A549 (cell line): Measurements from ENCODE around the gene FBXW12. TPM values are rescaled to one million over a fixed set of nuclear protein-coding genes. Genes with fewer than 3 reads are reported as not detected.
A peak's percentile ranks its signal among the peaks of the same experiment; 100 is the strongest.

Source experiments
- ATAC-seq, 2 experiments: fragments of 200-7000 bp in 1 of 2; fragments of >200 bp in 1 of 2; cut with Nextera tagmentation in 1 of 2; cut with Tn5 transposase in 1 of 2; 3 replicates each; pipeline versions ENCODE4 v1.8.0 to v1.9.1; 2018 to 2020; ENCODE audit warnings: mild to moderate bottlenecking in 1 of 2, moderate library complexity in 1 of 2
- CTCF ChIA-PET: fragments of 300-600 bp; sonication (Branson Sonifier 250); formaldehyde crosslinking; extraction: SDS; loops from one replicate; lab custom pipeline; 2021; ENCODE audit warnings: antibody characterized with exemption, inconsistent platforms; lab: Yijun Ruan, JAX
- POLR2A ChIA-PET: fragments of 350-600 bp; formaldehyde crosslinking; extraction: SDS; loops from one replicate; lab custom pipeline; 2021; ENCODE audit warnings: antibody characterized with exemption, inconsistent platforms; lab: Yijun Ruan, JAX
- DNase-seq, 2 experiments: peaks; one replicate each; pipeline versions ENCODE4 v3.0.0 to v3.0.0-alpha.2; 2011 to 2016; ENCODE audit warnings: low read depth in 1 of 2, low spot score in 1 of 2
- FAIRE-seq: peaks from 2 replicates; lab custom pipeline; 2011; peaks lifted over from hg19 to GRCh38; lab: Jason Lieb, UNC
- H3K27ac ChIP-seq, 2 experiments: fragments of >200 bp; sonication (Bioruptor Twin); formaldehyde crosslinking; 3 replicates each; pipeline ENCODE4 v1.5.1; 2016 to 2017
- H3K4me1 ChIP-seq: fragments of >200 bp; sonication (Bioruptor Twin); formaldehyde crosslinking; 3 replicates; pipeline ENCODE4 v1.6.1; 2016
- H3K4me2 ChIP-seq: fragments of >200 bp; sonication (Bioruptor Twin); formaldehyde crosslinking; 3 replicates; pipeline ENCODE4 v1.6.1; 2016
- H3K4me3 ChIP-seq: fragments of >200 bp; sonication (Bioruptor Twin); formaldehyde crosslinking; 3 replicates; pipeline ENCODE4 v1.5.1; 2016
- H3K9me3 ChIP-seq: fragments of >200 bp; sonication (Bioruptor Twin); formaldehyde crosslinking; 3 replicates; pipeline ENCODE4 v1.6.1; 2016
- CHD2 ChIP-seq: fragments of 150-350 bp; IDR thresholded peaks from 2 replicates; pipeline ENCODE4 v1.6.1; 2014; ENCODE audit warnings: low read length; ENCODE audit not compliant: partially characterized antibody
- CHD4 ChIP-seq: fragments of 200-600 bp; sonication (generic); IDR thresholded peaks from 2 replicates; pipeline ENCODE4 v1.6.1; 2016; ENCODE audit warnings: antibody characterized with exemption, mild to moderate bottlenecking, borderline replicate concordance
- CTCF ChIP-seq: fragments of >200 bp; sonication (Bioruptor Twin); formaldehyde crosslinking; IDR thresholded peaks from 3 replicates; pipeline ENCODE4 v1.5.1; 2016
- HEYL ChIP-seq: fragments of 250-450 bp; sonication (Bioruptor Pico); IDR thresholded peaks from 2 replicates; pipeline ENCODE4 v1.8.0; 2021; ENCODE audit warnings: mild to moderate bottlenecking, moderate library complexity
- HOXB13 ChIP-seq: fragments of 250-450 bp; sonication (Bioruptor Pico); IDR thresholded peaks from 2 replicates; pipeline ENCODE4 v1.5.0; 2020; ENCODE audit warnings: low read depth, mild to moderate bottlenecking, moderate library complexity
- JUNB ChIP-seq: fragments of >200 bp; sonication (Bioruptor Twin); formaldehyde crosslinking; IDR thresholded peaks from 2 replicates; pipeline ENCODE4 v1.6.1; 2016
- MYC ChIP-seq: IDR thresholded peaks from 2 replicates; pipeline ENCODE4 v1.6.1; 2012; ENCODE audit warnings: mild to moderate bottlenecking, inconsistent platforms, low read length, improper control_type of control experiment, borderline replicate concordance
- NFE2L2 ChIP-seq: fragments of 150-350 bp; conservative IDR thresholded peaks from 2 replicates; pipeline ENCODE4 v1.6.1; 2014; ENCODE audit warnings: low read length
- USF2 ChIP-seq: fragments of 450-650 bp; IDR thresholded peaks from 2 replicates; pipeline ENCODE4 v1.6.1; 2014; ENCODE audit warnings: antibody characterized with exemption
- WGBS: methylation state at CpG from one replicate; pipeline ENCODE4 v1.1.6; 2017; ENCODE audit errors: missing lambda C conversion rate; 5-methylcytosine and 5-hydroxymethylcytosine counted together
- polyA plus RNA-seq, 4 experiments: library from polyadenylated mRNA; depleted of rRNA in 3 of 4; stranded (reverse); fragments of >200 nt; fragmentation: RNase III in 1 of 4; extraction: RNeasy Plus Mini Kit Qiagen cat#74134 plus additional on column Dnase treatment in 1 of 4; gene quantifications; 2 replicates in 3 of 4; 3 replicates in 1 of 4; pipeline ENCODE4 v1.2.3, GENCODE V29; 2011 to 2017
- TF ChIP-seq, protein P1 (sequence below): fragments of 250-450 bp; sonication (Bioruptor Pico); IDR thresholded peaks from 2 replicates; pipeline ENCODE4 v1.5.0; 2021; ENCODE audit warnings: mild to moderate bottlenecking, moderate library complexity, borderline replicate concordance

Gene FBXW12
- polyA plus RNA-seq, 2 of the 4 experiments (the other 2 are of a cell fraction) = not detected

DNA sequence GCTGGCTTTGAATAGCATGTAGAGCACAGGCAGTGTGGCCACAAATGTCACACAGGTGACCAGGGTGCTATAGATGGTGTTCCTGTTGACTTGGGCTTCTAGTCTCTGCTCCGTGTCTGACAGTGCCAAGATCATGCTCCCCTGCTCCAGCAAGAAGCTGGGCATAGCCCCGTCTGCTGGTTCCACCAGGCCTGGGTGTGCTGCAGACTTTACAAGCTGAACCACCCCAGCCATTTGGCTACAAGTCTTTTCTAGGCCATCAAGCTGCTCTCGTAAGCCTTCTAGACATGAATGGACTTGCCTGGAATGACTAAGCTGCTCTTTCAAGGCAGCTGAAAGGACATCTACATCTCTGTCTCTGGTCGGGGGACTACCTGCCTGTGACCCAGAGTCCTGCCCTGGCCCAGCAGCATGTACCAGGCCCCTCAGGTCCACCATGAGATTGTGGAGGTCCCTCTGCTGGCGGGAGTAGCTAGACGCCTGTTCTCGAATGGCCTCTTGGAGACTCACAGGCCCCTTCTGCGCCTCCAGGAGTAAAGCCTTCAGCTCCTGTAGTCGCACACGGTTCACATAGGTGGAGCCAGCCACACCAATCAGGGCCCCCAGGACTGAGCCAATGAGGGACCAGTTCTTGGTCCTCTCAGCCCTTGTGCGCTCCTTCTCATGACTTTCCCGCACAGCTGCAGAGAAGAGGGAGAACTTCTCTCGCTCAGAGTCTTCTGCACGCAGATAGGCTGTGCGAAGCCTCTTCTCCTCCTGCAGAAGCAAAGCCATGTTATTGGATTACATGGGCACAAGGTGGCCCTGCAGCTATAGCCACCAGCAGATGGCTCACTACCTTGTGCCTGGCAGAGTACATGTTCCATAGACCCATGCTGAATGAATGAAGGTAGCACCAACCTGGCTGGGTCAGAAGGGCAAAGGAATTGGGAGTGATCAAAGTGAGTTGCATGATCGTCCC lies 60.7 kb downstream of the FBXW12 start:
- H3K4me2 ChIP-seq = no peak overlapping the region
- no peak for FAIRE-seq
- ChIA-PET CTCF (interaction anchor here (0.7 to 13.6 kb wide), 7 partner anchors 19 to 242 kb away, joined by 3 to 488 read pairs (median 5); no protein-coding TSS in a partner anchor), POLR2A (interaction anchor here (1.2 kb wide), 1 partner anchor 14 kb away, joined by 3 read pairs; the partner anchor contains the start of gene ATRIP)
- peak overlapping the region; percentile 16 to 67; a peak in 3 of 6 replicates for H3K27ac ChIP-seq
- DNase-seq = peak in 1 of 2 experiments; percentile 53
- no peak overlapping the region for H3K4me3 ChIP-seq
- TF ChIP-seq, protein P1, sequence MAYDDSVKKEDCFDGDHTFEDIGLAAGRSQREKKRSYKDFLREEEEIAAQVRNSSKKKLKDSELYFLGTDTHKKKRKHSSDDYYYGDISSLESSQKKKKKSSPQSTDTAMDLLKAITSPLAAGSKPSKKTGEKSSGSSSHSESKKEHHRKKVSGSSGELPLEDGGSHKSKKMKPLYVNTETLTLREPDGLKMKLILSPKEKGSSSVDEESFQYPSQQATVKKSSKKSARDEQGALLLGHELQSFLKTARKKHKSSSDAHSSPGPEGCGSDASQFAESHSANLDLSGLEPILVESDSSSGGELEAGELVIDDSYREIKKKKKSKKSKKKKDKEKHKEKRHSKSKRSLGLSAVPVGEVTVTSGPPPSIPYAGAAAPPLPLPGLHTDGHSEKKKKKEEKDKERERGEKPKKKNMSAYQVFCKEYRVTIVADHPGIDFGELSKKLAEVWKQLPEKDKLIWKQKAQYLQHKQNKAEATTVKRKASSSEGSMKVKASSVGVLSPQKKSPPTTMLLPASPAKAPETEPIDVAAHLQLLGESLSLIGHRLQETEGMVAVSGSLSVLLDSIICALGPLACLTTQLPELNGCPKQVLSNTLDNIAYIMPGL (CRISPR knock-in tag) = no peak
- peak; percentile 26; the same call in 1 of the 3 replicates for TF ChIP-seq CTCF
- TF ChIP-seq, all 56 proteins: peak for 1
- H3K4me1 ChIP-seq = peaks cover 49% of the 10 kb centered on the region
- 81% methylated on average over 14 of the region's 16 CpGs for WGBS
- H3K9me3 ChIP-seq = no peaks in the 10 kb centered on the region
- peak in 1 of 2 experiments; percentile 13; a peak in 2 of 6 replicates for ATAC-seq

GRCh38 chr3:48433472-48434118 lies 61.6 kb downstream of the FBXW12 start:
- ChIA-PET POLR2A (no interaction called here), CTCF (interaction anchor here (0.6 to 13.6 kb wide), 9 partner anchors 12 to 1561 kb away, joined by 3 to 488 read pairs (median 4); partner anchors contain the start of genes ATRIP and ZNF589)
- H3K4me1 ChIP-seq = peaks cover 42% of the 10 kb centered on the region
- 84% methylated on average over 10 of the region's 12 CpGs for WGBS
- no peaks in the 10 kb centered on the region for H3K9me3 ChIP-seq
- no peak for TF ChIP-seq MYC
- TF ChIP-seq HEYL (CRISPR knock-in tag) = no peak
- TF ChIP-seq JUNB = no peak
- no peak for TF ChIP-seq CHD4
- TF ChIP-seq CHD2 = no peak
- no peak for TF ChIP-seq NFE2L2
- TF ChIP-seq, all 56 proteins: peak for 0
- Histone ChIP-seq H3K27ac (no peak overlapping the region), H3K4me2 (0 out of 3 replicates have a peak overlapping the region, but pooled peaks have one; percentile 19), H3K4me3 (no peak overlapping the region)
- ATAC-seq = no peak
- no peak for FAIRE-seq
- no peak for DNase-seq

DNA sequence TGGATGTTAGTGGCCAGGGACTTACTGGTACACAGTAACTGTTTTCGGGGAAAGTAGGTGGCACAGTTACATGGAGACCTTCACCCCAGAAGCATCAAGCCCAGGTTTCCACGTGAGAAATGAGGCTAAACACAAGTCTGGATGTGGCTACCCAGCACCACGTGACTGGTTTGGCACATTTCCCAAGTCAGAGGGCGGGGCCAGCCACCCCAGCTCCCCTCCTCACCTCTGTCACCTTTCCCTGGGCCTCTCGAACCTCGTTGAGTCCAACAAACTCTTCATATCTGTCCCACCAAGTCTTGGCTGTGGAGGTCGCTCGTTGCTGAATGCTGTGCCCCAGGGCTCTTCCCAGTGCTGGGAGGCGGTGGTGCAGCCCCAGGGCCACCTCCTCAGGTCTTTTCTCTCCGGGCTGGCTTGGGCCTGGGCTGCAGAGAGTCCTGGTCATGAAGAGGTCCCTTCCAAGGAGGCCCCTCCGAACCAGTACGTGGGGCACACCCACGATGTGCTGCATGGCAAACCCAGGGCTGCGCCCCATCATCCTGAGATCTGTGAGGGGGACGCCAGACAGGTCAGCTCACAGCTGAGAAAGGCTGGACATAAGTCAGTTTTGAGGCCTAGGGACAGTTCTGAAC lies 62.7 kb downstream of the FBXW12 start:
- no peak for FAIRE-seq
- peaks cover 49% of the 10 kb centered on the region for H3K4me1 ChIP-seq
- WGBS = 77% methylated on average over 10 of the region's 15 CpGs

More for the DNA sequence above, 62.7 kb downstream of the FBXW12 start:
- ChIA-PET POLR2A (no interaction called here), CTCF (interaction anchor here (1.2 to 13.6 kb wide), 10 partner anchors 11 to 202 kb away, joined by 3 to 488 read pairs (median 9); partner anchors contain the start of genes ATRIP and ZNF589)
- TF ChIP-seq USF2 (peak; percentile 46; the same call in 1 of the 2 replicates), HOXB13 (CRISPR knock-in tag) (no peak)
- DNase-seq (no peak), ATAC-seq (no peak)
- no peaks in the 10 kb centered on the region for H3K9me3 ChIP-seq
- H3K27ac ChIP-seq = no peak overlapping the region
- H3K4me2 ChIP-seq = no peak overlapping the region
- H3K4me3 ChIP-seq = no peak overlapping the region
